Measurements from ENCODE around the gene COMT. TPM values are rescaled to one million over a fixed set of nuclear protein-coding genes. Genes with fewer than 3 reads are reported as not detected.

COMT gene
- total RNA-seq, 2 donors from 2014 or later, result 58.2 to 71.3 TPM

- DNase-seq, result no peak
- intact Hi-C loops (cut with DNase I, micrococcal nuclease), result loop anchor here in 1 of 2 donors (5.0 kb wide), 1 partner anchor 35 kb away; no protein-coding TSS in a partner anchor
- no peak for ATAC-seq
Observed at GRCh38 chr22:19972251-19972650, 30.7 kb downstream of the COMT start.

- ATAC-seq (no peak), DNase-seq (no peak)
- intact Hi-C loops (cut with DNase I, micrococcal nuclease), result loop anchor here in 1 of 2 donors (5.0 kb wide), 1 partner anchor 34 kb away; no protein-coding TSS in a partner anchor
Observed at GRCh38 chr22:19972652-19973550, 31.3 kb downstream of the COMT start.

GRCh38 chr22:19973551-19974267 is 32.1 kb downstream of the COMT start:
- DNase-seq, result no peak
- intact Hi-C loops (cut with DNase I, micrococcal nuclease), result loop anchor here in 1 of 2 donors (5.0 kb wide), 1 partner anchor 34 kb away; no protein-coding TSS in a partner anchor
- ATAC-seq, result no peak

- DNase-seq (peak; percentile 64 to 65), ATAC-seq (peak; percentile 65)
- intact Hi-C loops (cut with DNase I, micrococcal nuclease), result loop anchor here in 1 of 2 donors (5.0 kb wide), 1 partner anchor 33 kb away; no protein-coding TSS in a partner anchor
Observed at GRCh38 chr22:19974268-19974861, 32.8 kb downstream of the COMT start.

- intact Hi-C loops (cut with DNase I, micrococcal nuclease), result loop anchor here in 1 of 2 donors (5.0 kb wide), 1 partner anchor 32 kb away; no protein-coding TSS in a partner anchor
- no peak for DNase-seq
- no peak for ATAC-seq
Observed at GRCh38 chr22:19974935-19975706, 33.5 kb downstream of the COMT start.

GRCh38 chr22:19975707-19976035 is 34.1 kb downstream of the COMT start:
- DNase-seq (no peak), ATAC-seq (no peak)
- intact Hi-C loops (cut with DNase I, micrococcal nuclease), result no loop called here

GRCh38 chr22:19976671-19977070 is 35.1 kb downstream of the COMT start:
- intact Hi-C loops (cut with DNase I, micrococcal nuclease), result no loop called here
- DNase-seq, result no peak
- ATAC-seq, result no peak

- ATAC-seq, result no peak
- no peak for DNase-seq
- intact Hi-C loops (cut with DNase I, micrococcal nuclease), result no loop called here
Observed at GRCh38 chr22:19977296-19978243, 36.0 kb downstream of the COMT start.

- DNase-seq (no peak), ATAC-seq (no peak)
- intact Hi-C loops (cut with DNase I, micrococcal nuclease), result no loop called here
Observed at GRCh38 chr22:19978748-19979147, 37.2 kb downstream of the COMT start.

GRCh38 chr22:19979712-19980493 is 38.3 kb downstream of the COMT start:
- intact Hi-C loops (cut with DNase I, micrococcal nuclease), result no loop called here
- ATAC-seq, result no peak
- DNase-seq, result no peak

GRCh38 chr22:19980766-19981165 is 39.2 kb downstream of the COMT start:
- ATAC-seq, result no peak
- intact Hi-C loops (cut with DNase I, micrococcal nuclease), result no loop called here
- no peak for DNase-seq

GRCh38 chr22:19981171-19981960 is 39.8 kb downstream of the COMT start:
- no peak for DNase-seq
- ATAC-seq, result no peak
- intact Hi-C loops (cut with DNase I, micrococcal nuclease), result no loop called here

GRCh38 chr22:19981961-19982920 is 40.7 kb downstream of the COMT start:
- intact Hi-C loops (cut with DNase I, micrococcal nuclease), result no loop called here
- no peak for DNase-seq
- no peak for ATAC-seq

GRCh38 chr22:19982991-19983578 is 41.5 kb downstream of the COMT start:
- DNase-seq (no peak), ATAC-seq (no peak)
- intact Hi-C loops (cut with DNase I, micrococcal nuclease), result no loop called here

GRCh38 chr22:19983741-19984140 is 42.2 kb downstream of the COMT start:
- intact Hi-C loops (cut with DNase I, micrococcal nuclease), result no loop called here
- no peak for DNase-seq

More at GRCh38 chr22:19983741-19984140, 42.2 kb downstream of the COMT start:
- no peak for ATAC-seq

Data from left colon (tissue), 2 donors.